IMR-90 (cell line): ENCODE results near the gene SARDH. TPM values are rescaled to one million over a fixed set of nuclear protein-coding genes. Genes with fewer than 3 reads are reported as not detected.

Experiments
- ATAC-seq: fragments of 200-7000 bp; cut with Tn5 transposase; 2 replicates; pipeline ENCODE4 v1.9.1; 2020; ENCODE audit warnings: low read depth, mild to moderate bottlenecking, moderate library complexity
- BruUV-seq: library from RNA; stranded (reverse); fragments of 400-500 nt; replicated peaks from 2 replicates; lab custom pipeline; 2021; lab: Mats Ljungman, UMichigan
- CTCF ChIA-PET: fragments of 300-600 bp; formaldehyde crosslinking; extraction: SDS; loops from one replicate; lab custom pipeline; 2021; ENCODE audit warnings: antibody characterized with exemption; lab: Yijun Ruan, JAX
- POLR2A ChIA-PET: fragments of 300-600 bp; sonication (Branson Sonifier 250); formaldehyde crosslinking; loops from one replicate; lab custom pipeline; 2022; ENCODE audit warnings: antibody characterized with exemption; ENCODE audit not compliant: unreplicated experiment; lab: Charles Lee
- DNase-seq: peaks from one replicate; pipeline ENCODE4 v3.0.0; 2013
- H2AFZ ChIP-seq: replicated peaks from 2 replicates; pipeline ENCODE3; 2013; ENCODE audit warnings: low read length, mild to moderate bottlenecking; ENCODE audit not compliant: poor library complexity
- H2AK5ac ChIP-seq: 2 replicates; pipeline ENCODE4 v1.6.1; 2013; ENCODE audit warnings: low read depth, low read length, inconsistent platforms
- H2AK9ac ChIP-seq: replicated peaks from 2 replicates; pipeline ENCODE3; 2013; ENCODE audit warnings: mild to moderate bottlenecking, low read depth, low read length, moderate library complexity; ENCODE audit not compliant: poor library complexity
- H2BK120ac ChIP-seq: 2 replicates; pipeline ENCODE4 v1.6.1; 2013; ENCODE audit warnings: low read depth, low read length, inconsistent platforms
- H2BK15ac ChIP-seq: 3 replicates; pipeline ENCODE4 v1.6.1; 2013; ENCODE audit warnings: low read depth, low read length, inconsistent platforms
- H2BK20ac ChIP-seq: 2 replicates; pipeline ENCODE4 v1.6.1; 2013; ENCODE audit warnings: low read depth, mild to moderate bottlenecking, inconsistent platforms, low read length, moderate library complexity
- H2BK5ac ChIP-seq: 2 replicates; pipeline ENCODE4 v1.6.1; 2013; ENCODE audit warnings: mild to moderate bottlenecking, low read depth, low read length, inconsistent platforms; ENCODE audit not compliant: poor library complexity, severe bottlenecking
- H3K14ac ChIP-seq: replicated peaks from 2 replicates; pipeline ENCODE4 v1.6.1; 2013; ENCODE audit warnings: low read depth, low read length, inconsistent platforms
- H3K18ac ChIP-seq: 2 replicates; pipeline ENCODE4 v1.6.1; 2013; ENCODE audit warnings: low read depth, low read length, control low read depth
- H3K23ac ChIP-seq: 2 replicates; pipeline ENCODE4 v1.6.1; 2013; ENCODE audit warnings: low read depth, low read length, inconsistent platforms
- H3K27ac ChIP-seq: 2 replicates; pipeline ENCODE4 v1.5.1; 2013; ENCODE audit warnings: mild to moderate bottlenecking, control low read depth, low read length; ENCODE audit not compliant: insufficient read depth
- H3K27me3 ChIP-seq: 2 replicates; pipeline ENCODE4 v1.6.1; 2013; ENCODE audit warnings: low read length; ENCODE audit not compliant: control insufficient read depth, insufficient read depth
- H3K36me3 ChIP-seq: 2 replicates; pipeline ENCODE4 v1.6.1; 2013; ENCODE audit warnings: low read length, mixed read lengths; ENCODE audit not compliant: control insufficient read depth, insufficient read depth
- H3K4ac ChIP-seq: 2 replicates; pipeline ENCODE4 v1.6.1; 2013; ENCODE audit warnings: low read depth, low read length, inconsistent platforms
- H3K4me1 ChIP-seq: 2 replicates; pipeline ENCODE4 v1.6.1; 2013; ENCODE audit warnings: low read length, mixed read lengths; ENCODE audit not compliant: control insufficient read depth, insufficient read depth
- H3K4me2 ChIP-seq: 2 replicates; pipeline ENCODE4 v1.6.1; 2013; ENCODE audit warnings: low read depth, mild to moderate bottlenecking, control low read depth, low read length, moderate library complexity
- H3K4me3 ChIP-seq: 2 replicates; pipeline ENCODE4 v1.5.1; 2013; ENCODE audit warnings: low read depth, mild to moderate bottlenecking, control low read depth, low read length, moderate library complexity; ENCODE audit not compliant: insufficient read depth
- H3K56ac ChIP-seq: 2 replicates; pipeline ENCODE4 v1.6.1; 2013; ENCODE audit warnings: low read length, inconsistent platforms; ENCODE audit not compliant: insufficient read depth; ENCODE audit errors: extremely low read depth
- H3K79me1 ChIP-seq, 2 experiments: 2 replicates each; pipeline ENCODE4 v1.6.1; 2013; ENCODE audit warnings: low read length in 2 of 2, inconsistent platforms in 1 of 2, low read depth in 1 of 2
- H3K9ac ChIP-seq: 2 replicates; pipeline ENCODE4 v1.6.1; 2013; ENCODE audit warnings: low read depth, low read length, control low read depth
- H3K9me1 ChIP-seq: 2 replicates; pipeline ENCODE4 v1.6.1; 2013; ENCODE audit warnings: low read length, inconsistent platforms; ENCODE audit not compliant: insufficient read depth
- H3K9me3 ChIP-seq: 2 replicates; pipeline ENCODE4 v1.6.1; 2013; ENCODE audit warnings: low read length; ENCODE audit not compliant: control insufficient read depth, insufficient read depth
- H4K20me1 ChIP-seq: 2 replicates; pipeline ENCODE4 v1.6.1; 2013; ENCODE audit warnings: low read length, inconsistent platforms; ENCODE audit not compliant: insufficient read depth
- H4K5ac ChIP-seq: 2 replicates; pipeline ENCODE4 v1.6.1; 2013; ENCODE audit warnings: mild to moderate bottlenecking, low read depth, low read length, control low read depth
- H4K8ac ChIP-seq, 2 experiments: 2 replicates each; pipeline ENCODE4 v1.6.1; 2013; ENCODE audit warnings: low read depth in 2 of 2, low read length in 2 of 2, control low read depth in 1 of 2, inconsistent platforms in 1 of 2
- H4K91ac ChIP-seq: 2 replicates; pipeline ENCODE4 v1.6.1; 2013; ENCODE audit warnings: low read depth, low read length, inconsistent platforms; ENCODE audit not compliant: insufficient read depth
- FOS ChIP-seq: fragments of 150-350 bp; IDR thresholded peaks from 2 replicates; pipeline ENCODE4 v1.6.1; 2016; ENCODE audit warnings: low read depth, low read length
- MAFK ChIP-seq: IDR thresholded peaks from 2 replicates; pipeline ENCODE4 v1.6.1; 2012; ENCODE audit warnings: low read depth, low read length, improper control_type of control experiment
- POLR2A ChIP-seq: IDR thresholded peaks from 2 replicates; pipeline ENCODE4 v1.6.1; 2012; ENCODE audit warnings: mild to moderate bottlenecking, low read depth, low read length
- RFX5 ChIP-seq: IDR thresholded peaks from 2 replicates; pipeline ENCODE4 v1.8.0; 2012; ENCODE audit warnings: low read depth, mild to moderate bottlenecking, low read length, moderate library complexity
- SMC3 ChIP-seq: fragments of 150-350 bp; IDR thresholded peaks from 2 replicates; pipeline ENCODE4 v1.6.1; 2016; ENCODE audit warnings: low read depth, mild to moderate bottlenecking, antibody characterized with exemption, low read length, moderate library complexity
- WGBS, 2 experiments: methylation state at CpG; one replicate each; pipeline versions ENCODE4 v1.1.5 to v1.1.7; 2013; ENCODE audit warnings: missing lambda C conversion rate in 2 of 2; ENCODE audit not compliant: insufficient read length in 1 of 2; ENCODE audit errors: extremely low coverage in 2 of 2; 5-methylcytosine and 5-hydroxymethylcytosine counted together
- dilution Hi-C: fragments of 300-500 bp; cut with HindIII; formaldehyde crosslinking; loops from one replicate; pipeline ENCODE4 v1.14.3; 2018; ENCODE audit warnings: low sequenced_read_pairs; ENCODE audit not compliant: unreplicated experiment
- in situ Hi-C: fragments of 300-500 bp; cut with MboI; formaldehyde crosslinking; loops from 3 replicates; pipeline ENCODE4 v1.14.3; 2019; ENCODE audit warnings: low sequenced_read_pairs, inconsistent platforms, mixed read lengths
- intact Hi-C: fragments of 100-400 bp; cut with micrococcal nuclease; formaldehyde crosslinking; loops from 2 replicates; pipeline ENCODE4 v1.10.0; 2022
- polyA plus RNA-seq, 3 experiments: library from polyadenylated mRNA; depleted of rRNA; stranded (reverse); fragments of >200 nt; gene quantifications; 2 replicates each; pipeline ENCODE4 v1.2.3, GENCODE V29; 2012; ENCODE audit warnings: low replicate concordance in 1 of 3
- total RNA-seq: library from RNA; depleted of rRNA; stranded (reverse); fragments of >200 nt; gene quantifications from 2 replicates; pipeline ENCODE4 v1.2.3, GENCODE V29; 2012
- TF ChIP-seq, protein P1 (sequence below): fragments of 150-350 bp; IDR thresholded peaks from 2 replicates; pipeline ENCODE4 v1.6.1; 2017; ENCODE audit warnings: mild to moderate bottlenecking, antibody characterized with exemption, low read length, low read depth
- TF ChIP-seq, protein P2 (sequence below): conservative IDR thresholded peaks from 2 replicates; pipeline ENCODE4 v1.5.1; 2012; ENCODE audit warnings: mild to moderate bottlenecking, low read depth, low read length, improper control_type of control experiment

Gene SARDH
- total and polyA plus RNA-seq, 2 of the 4 experiments (the other 2 are of a cell fraction) = 5.0 to 7.5 TPM

DNA sequence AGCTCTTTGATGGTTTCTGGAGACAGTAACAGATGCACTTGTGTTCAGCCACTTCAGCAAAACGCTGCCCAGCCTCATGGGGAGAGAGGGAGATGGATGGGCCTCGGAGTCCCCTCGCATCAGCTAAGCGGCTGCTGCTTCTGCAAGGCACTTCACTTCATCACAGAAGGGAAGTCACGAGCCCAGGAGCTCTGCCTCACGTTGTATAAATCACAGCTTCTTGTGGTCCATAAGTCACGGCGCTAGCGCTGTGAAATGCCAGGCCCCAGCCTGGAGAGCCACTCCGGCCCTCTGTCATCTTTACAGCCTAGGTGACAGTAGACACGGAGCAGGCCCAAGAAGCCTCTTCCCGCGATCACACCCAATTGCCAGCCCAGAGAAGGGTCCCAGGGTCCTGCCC, 78.6 kb downstream of the SARDH start:
- H3K18ac ChIP-seq = no peak overlapping the region
- no peaks in the 10 kb centered on the region for H4K20me1 ChIP-seq
- TF ChIP-seq MAFK = no peak
- TF ChIP-seq, protein P1, sequence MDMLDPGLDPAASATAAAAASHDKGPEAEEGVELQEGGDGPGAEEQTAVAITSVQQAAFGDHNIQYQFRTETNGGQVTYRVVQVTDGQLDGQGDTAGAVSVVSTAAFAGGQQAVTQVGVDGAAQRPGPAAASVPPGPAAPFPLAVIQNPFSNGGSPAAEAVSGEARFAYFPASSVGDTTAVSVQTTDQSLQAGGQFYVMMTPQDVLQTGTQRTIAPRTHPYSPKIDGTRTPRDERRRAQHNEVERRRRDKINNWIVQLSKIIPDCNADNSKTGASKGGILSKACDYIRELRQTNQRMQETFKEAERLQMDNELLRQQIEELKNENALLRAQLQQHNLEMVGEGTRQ = no peak
- TF ChIP-seq SMC3 = no peak
- TF ChIP-seq POLR2A = no peak
- no peak for TF ChIP-seq FOS
- TF ChIP-seq, protein P2, sequence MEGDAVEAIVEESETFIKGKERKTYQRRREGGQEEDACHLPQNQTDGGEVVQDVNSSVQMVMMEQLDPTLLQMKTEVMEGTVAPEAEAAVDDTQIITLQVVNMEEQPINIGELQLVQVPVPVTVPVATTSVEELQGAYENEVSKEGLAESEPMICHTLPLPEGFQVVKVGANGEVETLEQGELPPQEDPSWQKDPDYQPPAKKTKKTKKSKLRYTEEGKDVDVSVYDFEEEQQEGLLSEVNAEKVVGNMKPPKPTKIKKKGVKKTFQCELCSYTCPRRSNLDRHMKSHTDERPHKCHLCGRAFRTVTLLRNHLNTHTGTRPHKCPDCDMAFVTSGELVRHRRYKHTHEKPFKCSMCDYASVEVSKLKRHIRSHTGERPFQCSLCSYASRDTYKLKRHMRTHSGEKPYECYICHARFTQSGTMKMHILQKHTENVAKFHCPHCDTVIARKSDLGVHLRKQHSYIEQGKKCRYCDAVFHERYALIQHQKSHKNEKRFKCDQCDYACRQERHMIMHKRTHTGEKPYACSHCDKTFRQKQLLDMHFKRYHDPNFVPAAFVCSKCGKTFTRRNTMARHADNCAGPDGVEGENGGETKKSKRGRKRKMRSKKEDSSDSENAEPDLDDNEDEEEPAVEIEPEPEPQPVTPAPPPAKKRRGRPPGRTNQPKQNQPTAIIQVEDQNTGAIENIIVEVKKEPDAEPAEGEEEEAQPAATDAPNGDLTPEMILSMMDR = no peak
- no peak for TF ChIP-seq RFX5
- H2BK120ac ChIP-seq = no peak overlapping the region
- H3K4me3 ChIP-seq = no peak overlapping the region
- no peak overlapping the region for H3K56ac ChIP-seq
- H3K4me2 ChIP-seq = no peak overlapping the region
- H2BK15ac ChIP-seq = no peak overlapping the region
- no peak overlapping the region for H4K5ac ChIP-seq
- no peak for ATAC-seq
- H3K36me3 ChIP-seq = no peaks in the 10 kb centered on the region
- peak overlapping the region; percentile 1 for H2AK9ac ChIP-seq
- no peaks in the 10 kb centered on the region for H3K79me1 ChIP-seq
- no peak overlapping the region for H3K4ac ChIP-seq
- H3K14ac ChIP-seq = no peak overlapping the region
- H2BK5ac ChIP-seq = no peak overlapping the region
- H2BK20ac ChIP-seq = no peak overlapping the region
- ChIA-PET CTCF (no interaction called here), POLR2A (no interaction called here)
- H3K9me3 ChIP-seq = no peaks in the 10 kb centered on the region
- no peak overlapping the region for H4K8ac ChIP-seq
- no peak overlapping the region for H3K27ac ChIP-seq
- no peak overlapping the region for H3K23ac ChIP-seq
- no peaks in the 10 kb centered on the region for H3K9me1 ChIP-seq
- dilution Hi-C loops (no loop called here), intact Hi-C loops (no loop called here), in situ Hi-C loops (no loop called here)
- 0 out of 2 replicates have a peak, but pooled peaks cover 1% of the 10 kb centered on the region for H3K4me1 ChIP-seq
- DNase-seq = no peak
- 49% methylated on average over 9 of the region's 13 CpGs; no CpG with 5 or more reads in 1 of the 2 experiments for WGBS, 2 experiments
- H2AK5ac ChIP-seq = no peak overlapping the region
- H3K9ac ChIP-seq = no peak overlapping the region
- peaks cover 31% of the 10 kb centered on the region for H3K27me3 ChIP-seq
- no TSS peak for BruUV-seq
- H2AFZ ChIP-seq = peak overlapping the region; percentile 75
- no peak overlapping the region for H4K91ac ChIP-seq
